ENCODE data around the gene ZNF593OS. TPM values are rescaled to one million over a fixed set of nuclear protein-coding genes. Genes with fewer than 3 reads are reported as not detected.

ZNF593OS gene
- total and polyA plus RNA-seq, 4 experiments from 2014 or later, result 0.53 to 0.78 TPM; not detected in 2

GRCh38 chr1:26125946-26126320 is 45.7 kb downstream of the ZNF593OS start:
- H3K4me1 ChIP-seq (ENCODE audit: insufficient read depth, low read length), result peaks cover 63% of the 10 kb centered on the region
- peak overlapping the region in 1 of 2 donors; percentile 14 for H3K4me3 ChIP-seq (ENCODE audit: low read length in 2 of 2)
- peak overlapping the region; percentile 79 to 92 (median 86) for H3K4me3 Mint-ChIP-seq
- CTCF ChIA-PET (ENCODE audit: partially characterized antibody), result interaction anchor here (1.3 to 11.2 kb wide), 9 partner anchors 11 to 291 kb away, joined by 3 to 199 read pairs (median 7); partner anchors contain the start of genes PDIK1L and ZNF593
- peaks cover 32 to 51% (median 42%) of the 10 kb centered on the region in 4 donors for H3K4me1 Mint-ChIP-seq
- H3K36me3 ChIP-seq (ENCODE audit: insufficient read depth, low read length), result no peaks in the 10 kb centered on the region
- no peak for DNase-seq
- peak overlapping the region; percentile 55 for H3K27ac ChIP-seq (ENCODE audit: low read depth, low read length)
- intact Hi-C loops (cut with micrococcal nuclease), result loop anchor here (1.0 to 10.0 kb wide), 3 partner anchors 15 to 881 kb away; partner anchors contain the start of genes PDIK1L and RSRP1
- peak overlapping the region; percentile 83 to 99 (median 96) for H3K27ac Mint-ChIP-seq
- no peaks in the 10 kb centered on the region for H3K27me3 ChIP-seq (ENCODE audit: insufficient read depth, low read length)
- H3K9me3 ChIP-seq (ENCODE audit: control insufficient read depth in 1 of 2, low read length in 2 of 2), result no peaks in the 10 kb centered on the region
- no peaks in the 10 kb centered on the region for H3K9me3 Mint-ChIP-seq
- POLR2A ChIA-PET (ENCODE audit: partially characterized antibody), result interaction anchor here (0.6 to 9.5 kb wide), 19 partner anchors 8 to 774 kb away, joined by 3 to 189 read pairs (median 5); partner anchors contain the start of genes CEP85, GPATCH3, MAN1C1 and PDIK1L
- H3K27me3 Mint-ChIP-seq, result no peaks in the 10 kb centered on the region
- H3K36me3 Mint-ChIP-seq, result peaks cover 0 to 21% of the 10 kb centered on the region in 2 donors

- ChIA-PET POLR2A (ENCODE audit: partially characterized antibody) (interaction anchor here (1.1 to 9.5 kb wide), 4 partner anchors 7 to 163 kb away, joined by 3 to 189 read pairs (median 28); partner anchors contain the start of gene PDIK1L), CTCF (ENCODE audit: partially characterized antibody) (interaction anchor here (1.0 to 11.2 kb wide), 3 partner anchors 10 to 26 kb away, joined by 3 to 199 read pairs (median 10); no protein-coding TSS in a partner anchor)
Observed at GRCh38 chr1:26125382-26125781, 46.2 kb downstream of the ZNF593OS start.

GRCh38 chr1:26124418-26125331 is 47.0 kb downstream of the ZNF593OS start:
- Mint-ChIP-seq H3K27me3 (no peaks in the 10 kb centered on the region), H3K4me3 (peak overlapping the region in 4 of 8 donors; percentile 4 to 56 (median 40)), H3K36me3 (peaks cover 0 to 25% of the 10 kb centered on the region in 2 donors), H3K9me3 (no peaks in the 10 kb centered on the region), H3K4me1 (peaks cover 36 to 56% (median 44%) of the 10 kb centered on the region in 4 donors), H3K27ac (peak overlapping the region; percentile 49 to 84 (median 78))
- H3K27me3 ChIP-seq (ENCODE audit: insufficient read depth, low read length), result no peaks in the 10 kb centered on the region
- no peak overlapping the region for H3K4me3 ChIP-seq (ENCODE audit: low read length in 2 of 2)
- no peaks in the 10 kb centered on the region for H3K9me3 ChIP-seq (ENCODE audit: control insufficient read depth in 1 of 2, low read length in 2 of 2)
- CTCF ChIA-PET (ENCODE audit: partially characterized antibody), result interaction anchor here (1.0 to 11.2 kb wide), 7 partner anchors 9 to 110 kb away, joined by 3 to 199 read pairs (median 7); partner anchors contain the start of genes CEP85, PDIK1L and ZNF593
- H3K4me1 ChIP-seq (ENCODE audit: insufficient read depth, low read length), result peaks cover 63% of the 10 kb centered on the region
- peak overlapping the region; percentile 55 for H3K27ac ChIP-seq (ENCODE audit: low read depth, low read length)
- intact Hi-C loops (cut with micrococcal nuclease), result loop anchor here (10.0 kb wide), 1 partner anchor 880 kb away; the partner anchor contains the start of gene RSRP1
- POLR2A ChIA-PET (ENCODE audit: partially characterized antibody), result interaction anchor here (9.5 kb wide), 1 partner anchor 13 kb away, joined by 189 read pairs; the partner anchor contains the start of gene PDIK1L
- no peak for DNase-seq
- H3K36me3 ChIP-seq (ENCODE audit: insufficient read depth, low read length), result no peaks in the 10 kb centered on the region

More at GRCh38 chr1:26125382-26125781, 46.2 kb downstream of the ZNF593OS start:
- DNase-seq, result no peak
- H3K36me3 ChIP-seq (ENCODE audit: insufficient read depth, low read length), result no peaks in the 10 kb centered on the region
- H3K4me1 ChIP-seq (ENCODE audit: insufficient read depth, low read length), result peaks cover 63% of the 10 kb centered on the region
- H3K27ac Mint-ChIP-seq, result peak overlapping the region in 5 of 7 donors; percentile 78 to 99 (median 92)
- H3K27ac ChIP-seq (ENCODE audit: low read depth, low read length), result peak overlapping the region; percentile 55
- no peaks in the 10 kb centered on the region for H3K9me3 Mint-ChIP-seq
- peaks cover 0 to 21% of the 10 kb centered on the region in 2 donors for H3K36me3 Mint-ChIP-seq
- H3K9me3 ChIP-seq (ENCODE audit: control insufficient read depth in 1 of 2, low read length in 2 of 2), result no peaks in the 10 kb centered on the region
- intact Hi-C loops (cut with micrococcal nuclease), result loop anchor here (10.0 kb wide), 1 partner anchor 881 kb away; the partner anchor contains the start of gene RSRP1
- H3K4me3 Mint-ChIP-seq, result peak overlapping the region in 1 of 8 donors; percentile 56
- H3K27me3 ChIP-seq (ENCODE audit: insufficient read depth, low read length), result no peaks in the 10 kb centered on the region
- H3K4me3 ChIP-seq (ENCODE audit: low read length in 2 of 2), result no peak overlapping the region
- no peaks in the 10 kb centered on the region for H3K27me3 Mint-ChIP-seq
- peaks cover 32 to 51% (median 42%) of the 10 kb centered on the region in 4 donors for H3K4me1 Mint-ChIP-seq

GRCh38 chr1:26122988-26123973 is 48.4 kb downstream of the ZNF593OS start:
- Mint-ChIP-seq H3K4me1 (peaks cover 33 to 52% (median 41%) of the 10 kb centered on the region in 4 donors), H3K4me3 (peak overlapping the region in 5 of 8 donors; percentile 2 to 60 (median 9)), H3K27ac (peak overlapping the region; percentile 37 to 88 (median 66)), H3K9me3 (no peaks in the 10 kb centered on the region), H3K36me3 (peaks cover 5 to 39% of the 10 kb centered on the region in 2 donors), H3K27me3 (no peaks in the 10 kb centered on the region)
- DNase-seq, result peak in 2 of 5 donors; percentile 16 to 30
- no peaks in the 10 kb centered on the region for H3K9me3 ChIP-seq (ENCODE audit: control insufficient read depth in 1 of 2, low read length in 2 of 2)
- no peak overlapping the region for H3K4me3 ChIP-seq (ENCODE audit: low read length in 2 of 2)
- ChIA-PET CTCF (ENCODE audit: partially characterized antibody) (interaction anchor here (0.9 to 11.2 kb wide), 9 partner anchors 8 to 126 kb away, joined by 3 to 199 read pairs (median 4); partner anchors contain the start of genes CEP85, PAFAH2, PDIK1L and ZNF593), POLR2A (ENCODE audit: partially characterized antibody) (interaction anchor here (1.2 to 9.5 kb wide), 5 partner anchors 11 to 309 kb away, joined by 3 to 189 read pairs (median 4); partner anchors contain the start of genes DHDDS and PDIK1L)
- no peaks in the 10 kb centered on the region for H3K27me3 ChIP-seq (ENCODE audit: insufficient read depth, low read length)
- intact Hi-C loops (cut with micrococcal nuclease), result loop anchor here (10.0 kb wide), 1 partner anchor 878 kb away; the partner anchor contains the start of gene RSRP1
- H3K4me1 ChIP-seq (ENCODE audit: insufficient read depth, low read length), result peaks cover 58% of the 10 kb centered on the region
- no peak overlapping the region for H3K27ac ChIP-seq (ENCODE audit: low read depth, low read length)
- H3K36me3 ChIP-seq (ENCODE audit: insufficient read depth, low read length), result peaks cover 11% of the 10 kb centered on the region

- DNase-seq, result no peak
- H3K9me3 Mint-ChIP-seq, result no peaks in the 10 kb centered on the region
- H3K4me1 ChIP-seq (ENCODE audit: insufficient read depth, low read length), result peaks cover 46% of the 10 kb centered on the region
- H3K27me3 ChIP-seq (ENCODE audit: insufficient read depth, low read length), result no peaks in the 10 kb centered on the region
- peak overlapping the region in 4 of 7 donors; percentile 13 to 83 (median 38) for H3K27ac Mint-ChIP-seq
- H3K36me3 Mint-ChIP-seq, result peaks cover 5 to 47% of the 10 kb centered on the region in 2 donors
- ChIA-PET POLR2A (ENCODE audit: partially characterized antibody) (interaction anchor here (1.1 to 9.5 kb wide), 5 partner anchors 10 to 310 kb away, joined by 3 to 189 read pairs (median 4); partner anchors contain the start of genes DHDDS and PDIK1L), CTCF (ENCODE audit: partially characterized antibody) (interaction anchor here (0.7 to 11.2 kb wide), 6 partner anchors 10 to 112 kb away, joined by 3 to 199 read pairs (median 5); partner anchors contain the start of genes CEP85 and PDIK1L)
- intact Hi-C loops (cut with micrococcal nuclease), result loop anchor here (10.0 kb wide), 1 partner anchor 877 kb away; the partner anchor contains the start of gene RSRP1
- H3K27me3 Mint-ChIP-seq, result no peaks in the 10 kb centered on the region
- H3K9me3 ChIP-seq (ENCODE audit: control insufficient read depth in 1 of 2, low read length in 2 of 2), result no peaks in the 10 kb centered on the region
- no peak overlapping the region for H3K27ac ChIP-seq (ENCODE audit: low read depth, low read length)
- no peak overlapping the region for H3K4me3 Mint-ChIP-seq
- peaks cover 15% of the 10 kb centered on the region for H3K36me3 ChIP-seq (ENCODE audit: insufficient read depth, low read length)
- no peak overlapping the region for H3K4me3 ChIP-seq (ENCODE audit: low read length in 2 of 2)
- peaks cover 21 to 41% (median 32%) of the 10 kb centered on the region in 4 donors for H3K4me1 Mint-ChIP-seq
Observed at GRCh38 chr1:26121854-26122773, 49.5 kb downstream of the ZNF593OS start.

All from CD4-positive, alpha-beta memory T cell (primary cell).